Thoracic aorta (tissue), 2 donors: ENCODE data around the gene DISC1. TPM values are rescaled to one million over a fixed set of nuclear protein-coding genes. Genes with fewer than 3 reads are reported as not detected.

ENCODE experiments used
- ATAC-seq: fragments of 150-250 bp; one replicate; pipeline ENCODE4 v1.8.0; 2017; ENCODE audit warnings: low read depth; ENCODE audit not compliant: insufficient number of reproducible peaks, low FRiP score
- DNase-seq: peaks from one replicate; pipeline ENCODE4 v3.0.0-alpha.2; 2020; ENCODE audit warnings: low spot score
- H3K27ac ChIP-seq, 2 donors: fragments of 200-600 bp; sonication (generic); 1 replicate in 1 of 2; 2 replicates in 1 of 2; pipeline ENCODE4 v1.5.1; 2016; ENCODE audit warnings: mild to moderate bottlenecking in 2 of 2, moderate library complexity in 2 of 2
- H3K27me3 ChIP-seq: fragments of 200-600 bp; sonication (generic); replicated peaks from 2 replicates; pipeline ENCODE4 v1.6.0; 2016; ENCODE audit warnings: mild to moderate bottlenecking; ENCODE audit not compliant: insufficient read depth
- H3K36me3 ChIP-seq: fragments of 200-600 bp; sonication (generic); one replicate; pipeline ENCODE4 v1.5.1; 2016
- H3K4me1 ChIP-seq, 2 donors: fragments of 200-600 bp; sonication (generic); 1 replicate in 1 of 2; 2 replicates in 1 of 2; pipeline versions ENCODE4 v1.5.1 to v1.6.0; 2016; ENCODE audit warnings: low read depth in 2 of 2, mild to moderate bottlenecking in 1 of 2; ENCODE audit not compliant: control insufficient read depth in 1 of 2
- H3K4me3 ChIP-seq: fragments of 200-600 bp; sonication (generic); 2 replicates; pipeline ENCODE4 v1.5.1; 2016; ENCODE audit warnings: mild to moderate bottlenecking
- H3K9me3 ChIP-seq: fragments of 200-600 bp; sonication (generic); 2 replicates; pipeline ENCODE4 v1.5.1; 2016
- total RNA-seq, 2 donors: library from RNA; depleted of rRNA; stranded (reverse); fragments of >200 nt; gene quantifications; one replicate each; pipeline versions ENCODE4 v1.1.0 to v1.2.3, GENCODE V29; 2016
- TF ChIP-seq, protein P1 (sequence below): fragments of 200-600 bp; sonication (generic); IDR thresholded peaks from one replicate; pipeline ENCODE4 v1.5.1; 2019; ENCODE audit warnings: antibody characterized with exemption

DISC1 gene
- total RNA-seq, 2 donors from 2014 or later = 13.1 to 26.9 TPM

DNA sequence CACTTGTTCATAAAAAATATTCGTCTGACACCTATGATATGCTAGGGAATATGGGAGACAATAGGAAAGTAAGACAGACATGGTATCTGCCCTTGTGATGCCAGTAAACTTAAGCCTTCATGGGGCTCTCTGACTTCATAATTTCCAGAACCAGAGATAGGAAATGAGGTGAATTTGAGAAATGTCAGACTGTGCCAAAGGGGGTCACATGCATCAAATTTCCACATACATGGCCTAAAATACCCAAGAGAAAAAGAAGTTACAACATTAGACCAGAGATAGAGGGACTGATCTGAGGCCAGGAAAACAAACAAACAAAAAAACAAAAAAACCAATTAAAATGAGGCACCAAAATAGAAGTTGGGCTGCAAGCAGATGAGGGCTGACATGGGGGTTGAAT, 75.7 kb downstream of the DISC1 start:
- peaks cover 0 to 6% of the 10 kb centered on the region in 2 donors for H3K4me1 ChIP-seq
- no peaks in the 10 kb centered on the region for H3K27me3 ChIP-seq
- TF ChIP-seq, protein P1, sequence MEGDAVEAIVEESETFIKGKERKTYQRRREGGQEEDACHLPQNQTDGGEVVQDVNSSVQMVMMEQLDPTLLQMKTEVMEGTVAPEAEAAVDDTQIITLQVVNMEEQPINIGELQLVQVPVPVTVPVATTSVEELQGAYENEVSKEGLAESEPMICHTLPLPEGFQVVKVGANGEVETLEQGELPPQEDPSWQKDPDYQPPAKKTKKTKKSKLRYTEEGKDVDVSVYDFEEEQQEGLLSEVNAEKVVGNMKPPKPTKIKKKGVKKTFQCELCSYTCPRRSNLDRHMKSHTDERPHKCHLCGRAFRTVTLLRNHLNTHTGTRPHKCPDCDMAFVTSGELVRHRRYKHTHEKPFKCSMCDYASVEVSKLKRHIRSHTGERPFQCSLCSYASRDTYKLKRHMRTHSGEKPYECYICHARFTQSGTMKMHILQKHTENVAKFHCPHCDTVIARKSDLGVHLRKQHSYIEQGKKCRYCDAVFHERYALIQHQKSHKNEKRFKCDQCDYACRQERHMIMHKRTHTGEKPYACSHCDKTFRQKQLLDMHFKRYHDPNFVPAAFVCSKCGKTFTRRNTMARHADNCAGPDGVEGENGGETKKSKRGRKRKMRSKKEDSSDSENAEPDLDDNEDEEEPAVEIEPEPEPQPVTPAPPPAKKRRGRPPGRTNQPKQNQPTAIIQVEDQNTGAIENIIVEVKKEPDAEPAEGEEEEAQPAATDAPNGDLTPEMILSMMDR = no peak
- H3K9me3 ChIP-seq = no peaks in the 10 kb centered on the region
- no peak for DNase-seq
- ATAC-seq = no peak
- H3K4me3 ChIP-seq = no peak overlapping the region
- H3K27ac ChIP-seq = no peak overlapping the region
- no peaks in the 10 kb centered on the region for H3K36me3 ChIP-seq

DNA sequence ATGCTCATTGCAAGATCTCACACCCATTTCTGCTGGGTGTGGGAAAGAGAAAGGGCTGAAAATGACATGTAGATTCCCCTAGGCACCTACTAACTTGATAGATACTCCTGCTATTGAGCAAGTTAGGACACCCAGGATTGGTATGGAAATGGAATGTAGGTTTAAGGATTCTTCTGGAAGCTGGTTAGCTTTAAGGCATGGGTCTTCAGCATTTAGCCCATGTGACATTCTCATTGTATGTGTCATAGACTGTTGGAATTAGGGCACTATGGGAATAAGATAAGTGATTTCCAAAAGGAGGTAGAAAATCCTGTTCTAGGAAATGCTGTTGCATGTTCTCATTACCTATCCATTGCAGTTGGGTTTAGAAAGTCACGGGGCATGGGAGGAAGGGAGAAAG, 76.2 kb downstream of the DISC1 start:
- H3K36me3 ChIP-seq = no peaks in the 10 kb centered on the region
- no peak overlapping the region for H3K4me3 ChIP-seq
- TF ChIP-seq, protein P1 = no peak
- peaks cover 0 to 6% of the 10 kb centered on the region in 2 donors for H3K4me1 ChIP-seq
- no peaks in the 10 kb centered on the region for H3K27me3 ChIP-seq
- ATAC-seq (no peak), DNase-seq (no peak)
- no peaks in the 10 kb centered on the region for H3K9me3 ChIP-seq
- no peak overlapping the region for H3K27ac ChIP-seq

DNA sequence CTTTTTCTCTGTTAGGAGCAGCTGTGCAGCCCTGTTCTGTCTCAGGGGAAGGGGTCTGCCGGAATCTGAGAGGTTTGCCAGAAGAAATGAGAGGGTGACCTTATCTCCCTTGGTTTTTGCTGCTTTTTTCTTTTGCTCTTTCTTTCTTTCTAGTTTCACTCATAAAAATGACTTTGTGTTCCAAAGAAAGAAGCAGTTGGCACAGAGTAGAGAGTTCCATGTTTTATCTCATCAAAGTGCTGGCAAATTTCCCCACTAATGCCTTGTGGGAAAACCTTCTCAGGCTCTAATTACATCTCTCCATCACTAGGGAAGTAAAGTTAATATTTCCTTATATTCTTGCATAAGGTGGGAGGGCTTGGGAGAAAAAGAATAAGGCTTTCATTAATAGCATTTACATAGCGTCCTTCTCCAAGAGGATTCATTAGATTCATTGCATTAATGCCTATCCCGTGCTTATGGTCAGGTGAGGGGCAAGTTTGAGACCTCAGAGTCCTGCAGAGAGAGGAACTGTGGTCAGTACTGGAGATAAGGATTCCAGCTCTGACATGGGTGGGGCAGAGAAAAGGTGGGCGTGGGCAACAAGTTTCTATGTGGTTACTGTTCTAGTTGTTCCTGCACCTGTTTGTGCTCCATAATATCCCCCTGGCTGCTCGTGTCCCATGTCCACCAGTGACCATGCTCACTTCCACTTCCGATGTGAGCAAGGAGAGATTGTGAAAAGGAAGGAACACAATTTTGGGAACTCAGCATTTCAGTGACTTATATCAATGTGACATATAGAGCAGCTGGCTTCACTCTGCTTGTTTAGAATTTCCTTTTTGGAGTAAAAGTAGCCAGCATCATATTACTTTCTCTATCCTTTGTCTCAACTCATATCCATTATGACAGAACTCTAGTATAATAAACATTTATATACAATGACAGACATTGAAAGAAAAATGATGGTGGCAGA, 79.5 kb downstream of the DISC1 start:
- ATAC-seq = no peak
- H3K4me3 ChIP-seq = no peak overlapping the region

DNA sequence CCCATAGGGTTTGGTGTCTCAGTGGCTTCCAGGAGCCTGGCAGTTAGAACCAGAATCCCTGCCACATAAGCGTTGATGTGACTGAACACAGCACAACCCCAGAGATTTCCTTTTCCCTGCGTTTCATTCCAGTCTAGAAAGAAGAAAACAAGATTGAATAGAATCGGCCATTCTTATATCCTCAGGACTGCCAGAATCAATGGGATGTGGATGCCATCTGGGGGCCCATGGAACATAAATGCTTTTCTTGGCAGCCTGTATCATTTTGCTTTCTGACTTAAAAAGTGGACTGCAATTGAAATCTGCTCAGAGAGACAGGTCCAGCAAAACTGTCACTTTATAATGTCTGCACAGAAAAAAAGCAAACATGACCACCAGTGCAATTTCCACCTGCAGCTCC, 80.3 kb downstream of the DISC1 start:
- no peak for ATAC-seq
- Histone ChIP-seq H3K4me1 (peaks cover 0 to 6% of the 10 kb centered on the region in 2 donors), H3K36me3 (no peaks in the 10 kb centered on the region), H3K4me3 (no peak overlapping the region), H3K27me3 (no peaks in the 10 kb centered on the region), H3K9me3 (no peaks in the 10 kb centered on the region), H3K27ac (no peak overlapping the region)
- TF ChIP-seq, protein P1 = no peak
- no peak for DNase-seq

More for the DNA sequence above, 79.5 kb downstream of the DISC1 start:
- Histone ChIP-seq H3K9me3 (no peaks in the 10 kb centered on the region), H3K4me1 (peaks cover 0 to 6% of the 10 kb centered on the region in 2 donors), H3K27ac (no peak overlapping the region), H3K36me3 (no peaks in the 10 kb centered on the region), H3K27me3 (no peaks in the 10 kb centered on the region)
- TF ChIP-seq, protein P1 = no peak
- DNase-seq = no peak

DNA sequence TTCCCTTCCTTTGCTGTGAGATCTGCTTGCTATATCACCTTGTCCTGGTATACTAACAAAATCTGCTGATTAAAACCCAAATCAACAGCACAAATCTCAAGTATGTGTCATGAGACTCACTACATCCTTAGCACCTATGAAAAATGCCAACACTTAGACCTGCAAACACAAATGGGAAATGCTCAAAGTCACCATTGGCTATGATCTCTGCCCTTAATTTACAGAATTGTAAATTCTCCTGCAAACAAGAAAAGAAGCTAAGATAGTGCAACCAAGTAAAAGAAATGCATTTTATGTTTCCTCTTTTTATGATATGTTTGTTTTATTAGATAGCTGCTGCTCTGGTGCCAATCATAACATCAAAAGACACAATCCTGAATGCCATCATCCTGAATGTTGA, 80.8 kb downstream of the DISC1 start:
- H3K4me3 ChIP-seq = no peak overlapping the region
- H3K27me3 ChIP-seq = no peaks in the 10 kb centered on the region
- ATAC-seq (no peak), DNase-seq (no peak)
- H3K9me3 ChIP-seq = no peaks in the 10 kb centered on the region
- TF ChIP-seq, protein P1 = no peak
- H3K36me3 ChIP-seq = no peaks in the 10 kb centered on the region
- peaks cover 0 to 6% of the 10 kb centered on the region in 2 donors for H3K4me1 ChIP-seq
- H3K27ac ChIP-seq = no peak overlapping the region
